ENCODE measurements around the gene FANCD2OS. TPM values are rescaled to one million over a fixed set of nuclear protein-coding genes. Genes with fewer than 3 reads are reported as not detected.

FANCD2OS gene
- total RNA-seq (not detected), polyA plus RNA-seq (not detected)
- long read RNA-seq, donor 1, result 0 reads
- long read RNA-seq, donor 2, result 0 reads

- H3K36me3 ChIP-seq, result no peaks in the 10 kb centered on the region
- no peak within 1 kb of the TSS for H3K27ac ChIP-seq
- WGBS, 5 donors, result 84 to 92% (median 91%) methylated on average over 25 to 28 of the region's 28 CpGs
- no peak for TF ChIP-seq POLR2AphosphoS5 (IDR thresholded peaks at IDR 0.05)
- TF ChIP-seq CTCF (IDR thresholded peaks at IDR 0.05 in 8 of 11, conservative IDR thresholded peaks at IDR 0.05 in 3 of 11), result no peak
- TF ChIP-seq POLR2A (IDR thresholded peaks at IDR 0.05), result no peak
- H3K9me3 ChIP-seq, result no peaks in the 10 kb centered on the region
- H3K27me3 ChIP-seq (replicated peaks in 1 of 7), result peaks cover 0 to 5% (median 0%) of the 10 kb centered on the region in 7 donors
- no peak for DNase-seq
- intact Hi-C loops (cut with DNase I; ENCODE audit: low total_unique reads), result no loop called here
- no peaks in the 10 kb centered on the region for H3K4me1 ChIP-seq
- H3K4me3 ChIP-seq, result no peak within 1 kb of the TSS
These were observed at the start of gene FANCD2OS for GRCh38 chr3:10108091-10108490. FANCD2OS (minus strand) TSS chr3:10108255; CDS start chr3:10104774, 3,481 bp downstream.

DNA sequence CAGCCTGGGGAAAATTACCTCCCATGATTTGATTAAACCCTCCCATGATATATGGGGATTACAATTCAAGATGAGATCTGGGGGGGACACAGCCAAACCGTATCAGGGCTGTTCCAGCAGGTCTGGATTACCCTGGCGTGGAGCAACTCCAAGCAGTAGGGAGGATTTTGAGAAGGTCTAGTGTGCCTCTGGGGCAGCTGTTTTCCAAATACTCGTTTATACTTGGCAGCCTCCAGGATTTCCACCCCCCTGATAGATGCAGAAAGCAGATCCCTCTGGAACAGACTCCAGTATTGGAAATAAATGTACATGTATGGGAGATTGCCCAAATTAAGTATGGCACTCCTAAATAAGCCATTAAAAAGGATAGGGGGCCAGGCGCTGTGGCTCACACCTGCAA lies 49.0 kb upstream of the FANCD2OS start:
- Histone ChIP-seq H3K36me3 (peaks cover 0 to 39% (median 26%) of the 10 kb centered on the region in 6 donors), H3K4me1 (peaks cover 0 to 7% (median 2%) of the 10 kb centered on the region in 6 donors), H3K27me3 (replicated peaks in 1 of 7) (no peaks in the 10 kb centered on the region), H3K4me3 (no peak overlapping the region), H3K27ac (no peak overlapping the region), H3K9me3 (no peaks in the 10 kb centered on the region)
- intact Hi-C loops (cut with DNase I; ENCODE audit: low total_unique reads), result no loop called here
- DNase-seq, result no peak
- WGBS, 5 donors, result 85 to 94% (median 91%) methylated on average over 4 of the region's 4 CpGs
- no peak for TF ChIP-seq CTCF (IDR thresholded peaks at IDR 0.05 in 8 of 11, conservative IDR thresholded peaks at IDR 0.05 in 3 of 11)
- no peak for TF ChIP-seq POLR2A (IDR thresholded peaks at IDR 0.05)
- TF ChIP-seq POLR2AphosphoS5 (IDR thresholded peaks at IDR 0.05), result no peak

- Histone ChIP-seq H3K27ac (no peak overlapping the region), H3K36me3 (peaks cover 0 to 53% (median 40%) of the 10 kb centered on the region in 6 donors), H3K4me3 (no peak overlapping the region), H3K27me3 (replicated peaks in 1 of 7) (no peaks in the 10 kb centered on the region), H3K4me1 (no peaks in the 10 kb centered on the region), H3K9me3 (no peaks in the 10 kb centered on the region)
- DNase-seq, result no peak
- TF ChIP-seq POLR2A (IDR thresholded peaks at IDR 0.05) (no peak), CTCF (IDR thresholded peaks at IDR 0.05 in 8 of 11, conservative IDR thresholded peaks at IDR 0.05 in 3 of 11) (no peak), POLR2AphosphoS5 (IDR thresholded peaks at IDR 0.05) (no peak)
- WGBS, 5 donors, result 91 to 96% (median 95%) methylated on average over 4 of the region's 4 CpGs
- intact Hi-C loops (cut with DNase I; ENCODE audit: low total_unique reads), result no loop called here
These were observed 47.6 kb upstream of the FANCD2OS start for GRCh38 chr3:10155658-10156057.

GRCh38 chr3:10155123-10155472 lies 47.0 kb upstream of the FANCD2OS start:
- H3K27ac ChIP-seq, result no peak overlapping the region
- TF ChIP-seq POLR2AphosphoS5 (IDR thresholded peaks at IDR 0.05) (no peak), CTCF (IDR thresholded peaks at IDR 0.05 in 8 of 11, conservative IDR thresholded peaks at IDR 0.05 in 3 of 11) (no peak), POLR2A (IDR thresholded peaks at IDR 0.05) (no peak)
- no peak for DNase-seq
- no peaks in the 10 kb centered on the region for H3K27me3 ChIP-seq (replicated peaks in 1 of 7)
- no peaks in the 10 kb centered on the region for H3K9me3 ChIP-seq
- peaks cover 0 to under 1% (median 0%) of the 10 kb centered on the region in 6 donors for H3K4me1 ChIP-seq
- peaks cover 0 to 59% (median 45%) of the 10 kb centered on the region in 6 donors for H3K36me3 ChIP-seq
- H3K4me3 ChIP-seq, result no peak overlapping the region
- 91 to 95% (median 94%) methylated on average over 4 of the region's 4 CpGs for WGBS, 5 donors
- intact Hi-C loops (cut with DNase I; ENCODE audit: low total_unique reads), result no loop called here

All from spleen (tissue), 13 donors.